Measurements from ENCODE around the gene TAS1R1.

Gene TAS1R1

GRCh38 chr1:6511056-6511455, 44.1 kb upstream of the TAS1R1 start:
- Histone ChIP-seq H3K9ac (ENCODE audit: low read depth, low read length) (no peak overlapping the region), H3K36me3 (ENCODE audit: insufficient read depth, low read length) (no peaks in the 10 kb centered on the region), H3K4me1 (ENCODE audit: control insufficient read depth, insufficient read depth, low read length) (peaks cover 17% of the 10 kb centered on the region), H3K4me3 (ENCODE audit: low read length) (no peak overlapping the region), H3K27me3 (ENCODE audit: control insufficient read depth, insufficient read depth, low read length) (peaks cover 4% of the 10 kb centered on the region), H3K9me3 (replicated peaks; ENCODE audit: low read length) (no peaks in the 10 kb centered on the region), H3K4me2 (ENCODE audit: low read length) (no peak overlapping the region)

DNA sequence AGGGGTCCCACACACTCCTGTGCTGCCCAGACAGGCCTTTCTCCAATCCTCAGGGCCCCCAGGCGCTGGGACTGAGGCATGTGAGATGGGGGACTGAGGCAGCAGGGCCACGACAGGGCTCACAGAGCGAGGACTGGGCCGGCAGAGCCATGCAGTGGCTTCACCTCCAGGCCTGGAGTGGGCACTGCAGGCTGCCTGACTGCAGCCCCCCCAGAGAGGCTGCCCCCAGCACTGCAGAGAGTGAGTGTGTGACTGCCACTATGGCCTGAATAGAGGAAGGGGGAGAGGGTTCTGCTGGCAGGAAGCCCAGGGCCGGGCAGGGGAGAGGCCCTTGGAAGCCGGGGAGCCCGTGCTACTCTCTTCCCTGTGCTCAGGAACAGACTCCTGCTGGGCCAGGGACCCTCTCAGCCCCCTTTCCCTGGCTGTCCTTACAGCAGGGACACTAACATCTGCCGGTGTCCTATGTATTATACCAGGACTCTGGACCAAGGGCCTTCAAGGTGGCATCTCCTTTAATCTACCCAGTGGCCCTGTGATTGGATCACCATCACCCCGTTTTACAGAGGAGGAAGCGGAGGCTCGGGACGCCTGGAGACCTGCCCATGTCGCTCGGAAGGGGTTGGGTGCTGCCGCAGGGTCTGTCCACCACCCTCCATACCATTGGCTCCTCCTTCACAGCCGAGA, 43.4 kb upstream of the TAS1R1 start:
- no peaks in the 10 kb centered on the region for H3K36me3 ChIP-seq (ENCODE audit: insufficient read depth, low read length)
- no peak overlapping the region for H3K4me3 ChIP-seq (ENCODE audit: low read length)

DNA sequence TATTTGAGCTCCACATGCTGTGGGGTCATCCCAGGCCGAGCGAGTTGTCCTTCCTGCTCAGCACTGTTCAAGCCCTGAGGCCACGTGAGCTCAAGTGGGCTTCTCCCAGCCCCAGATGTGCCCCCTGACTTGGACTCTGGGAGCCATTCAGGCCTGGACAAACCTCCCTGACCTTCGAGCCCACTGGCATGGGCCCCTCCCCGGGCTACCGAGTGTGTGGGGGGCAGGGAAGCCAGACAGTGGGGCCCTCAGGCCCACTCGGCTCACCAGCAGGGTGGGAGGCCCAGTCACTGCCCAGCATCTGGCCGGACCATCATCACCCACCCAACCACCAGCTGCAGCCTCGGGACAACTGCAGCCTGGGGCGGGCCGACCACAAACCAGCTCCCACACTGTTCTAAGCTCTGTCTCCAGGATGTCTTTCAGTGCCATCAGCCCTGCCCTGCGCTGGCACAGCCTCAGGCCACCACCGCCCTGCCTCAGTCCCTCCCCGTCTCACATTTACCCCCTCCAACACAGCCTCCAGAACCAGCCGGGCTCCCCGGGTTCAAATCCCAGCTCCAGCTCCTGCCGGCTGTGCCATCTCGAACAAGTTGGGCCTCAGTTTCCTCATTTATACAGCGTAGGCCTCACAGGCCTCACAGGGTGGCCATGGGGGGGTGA, 42.7 kb upstream of the TAS1R1 start:
- no peaks in the 10 kb centered on the region for H3K36me3 ChIP-seq (ENCODE audit: insufficient read depth, low read length)
- no peak overlapping the region for H3K4me3 ChIP-seq (ENCODE audit: low read length)
- H3K4me1 ChIP-seq (ENCODE audit: control insufficient read depth, insufficient read depth, low read length): peaks cover 15% of the 10 kb centered on the region
- no peak overlapping the region for H3K4me2 ChIP-seq (ENCODE audit: low read length)
- no peaks in the 10 kb centered on the region for H3K9me3 ChIP-seq (replicated peaks; ENCODE audit: low read length)
- no peak overlapping the region for H3K9ac ChIP-seq (ENCODE audit: low read depth, low read length)
- peaks cover 4% of the 10 kb centered on the region for H3K27me3 ChIP-seq (ENCODE audit: control insufficient read depth, insufficient read depth, low read length)

More for the DNA sequence above, 43.4 kb upstream of the TAS1R1 start:
- Histone ChIP-seq H3K9ac (ENCODE audit: low read depth, low read length) (no peak overlapping the region), H3K4me1 (ENCODE audit: control insufficient read depth, insufficient read depth, low read length) (peaks cover 17% of the 10 kb centered on the region), H3K9me3 (replicated peaks; ENCODE audit: low read length) (no peaks in the 10 kb centered on the region), H3K27me3 (ENCODE audit: control insufficient read depth, insufficient read depth, low read length) (peaks cover 4% of the 10 kb centered on the region), H3K4me2 (ENCODE audit: low read length) (no peak overlapping the region)

- Histone ChIP-seq H3K4me2 (ENCODE audit: low read length) (no peak overlapping the region), H3K4me1 (ENCODE audit: control insufficient read depth, insufficient read depth, low read length) (peaks cover 15% of the 10 kb centered on the region), H3K9me3 (replicated peaks; ENCODE audit: low read length) (no peaks in the 10 kb centered on the region), H3K27me3 (ENCODE audit: control insufficient read depth, insufficient read depth, low read length) (peaks cover 4% of the 10 kb centered on the region), H3K4me3 (ENCODE audit: low read length) (no peak overlapping the region), H3K36me3 (ENCODE audit: insufficient read depth, low read length) (no peaks in the 10 kb centered on the region), H3K9ac (ENCODE audit: low read depth, low read length) (no peak overlapping the region)
Measured at GRCh38 chr1:6512908-6513280, 42.2 kb upstream of the TAS1R1 start.

DNA sequence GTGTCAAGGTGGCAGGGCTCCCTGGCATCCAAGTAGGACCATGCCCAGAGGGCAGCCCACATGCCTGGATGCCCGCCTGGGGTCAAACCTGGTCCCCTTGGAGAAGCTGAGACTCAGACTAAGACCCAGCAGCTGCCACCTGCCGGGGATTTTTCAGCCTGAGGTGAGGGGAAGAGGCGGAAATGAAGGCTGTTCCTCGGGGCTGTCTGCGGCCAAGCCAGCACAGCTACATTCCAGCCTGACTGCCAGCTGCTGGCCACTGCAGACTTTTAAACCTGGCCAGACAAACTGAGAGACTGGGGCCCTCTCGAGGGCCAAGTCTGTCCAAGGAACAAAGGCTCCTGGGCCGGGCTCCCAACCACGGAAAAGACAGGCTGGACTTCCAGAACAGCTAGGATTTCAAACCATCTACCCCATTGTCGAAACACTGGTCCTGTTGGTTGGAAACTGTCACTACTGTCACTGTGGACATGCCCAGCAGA, 41.7 kb upstream of the TAS1R1 start:
- H3K36me3 ChIP-seq (ENCODE audit: insufficient read depth, low read length): no peaks in the 10 kb centered on the region
- no peaks in the 10 kb centered on the region for H3K9me3 ChIP-seq (replicated peaks; ENCODE audit: low read length)
- no peak overlapping the region for H3K4me2 ChIP-seq (ENCODE audit: low read length)
- H3K4me1 ChIP-seq (ENCODE audit: control insufficient read depth, insufficient read depth, low read length): peaks cover 15% of the 10 kb centered on the region
- no peak overlapping the region for H3K9ac ChIP-seq (ENCODE audit: low read depth, low read length)
- peaks cover 4% of the 10 kb centered on the region for H3K27me3 ChIP-seq (ENCODE audit: control insufficient read depth, insufficient read depth, low read length)
- H3K4me3 ChIP-seq (ENCODE audit: low read length): no peak overlapping the region

DNA sequence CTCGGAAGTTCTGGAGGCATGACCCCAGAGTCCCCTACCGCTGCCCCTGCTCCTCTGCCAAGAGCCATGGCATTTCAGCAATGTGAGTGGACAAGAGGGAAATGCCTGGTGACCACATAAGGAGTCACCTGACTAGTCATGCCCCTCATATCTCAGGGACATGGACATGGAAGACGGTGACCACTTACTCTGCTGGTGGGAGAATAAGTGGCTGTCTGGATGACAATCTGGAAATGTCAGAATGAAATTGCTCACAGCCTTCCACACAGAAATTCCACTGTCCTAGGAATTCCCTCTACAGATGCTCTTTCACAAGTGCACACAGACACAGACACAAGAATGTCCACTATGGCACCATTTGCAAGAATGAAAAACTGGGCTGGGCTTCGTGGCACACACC, 39.3 kb upstream of the TAS1R1 start:
- Histone ChIP-seq H3K4me2 (ENCODE audit: low read length) (no peak overlapping the region), H3K36me3 (ENCODE audit: insufficient read depth, low read length) (no peaks in the 10 kb centered on the region), H3K9ac (ENCODE audit: low read depth, low read length) (no peak overlapping the region), H3K27me3 (ENCODE audit: control insufficient read depth, insufficient read depth, low read length) (no peaks in the 10 kb centered on the region), H3K9me3 (replicated peaks; ENCODE audit: low read length) (no peaks in the 10 kb centered on the region), H3K4me3 (ENCODE audit: low read length) (no peak overlapping the region), H3K4me1 (ENCODE audit: control insufficient read depth, insufficient read depth, low read length) (peaks cover 31% of the 10 kb centered on the region)

GRCh38 chr1:6517435-6517851, 37.7 kb upstream of the TAS1R1 start:
- Histone ChIP-seq H3K9me3 (replicated peaks; ENCODE audit: low read length) (no peaks in the 10 kb centered on the region), H3K36me3 (ENCODE audit: insufficient read depth, low read length) (no peaks in the 10 kb centered on the region), H3K4me1 (ENCODE audit: control insufficient read depth, insufficient read depth, low read length) (peaks cover 28% of the 10 kb centered on the region), H3K4me3 (ENCODE audit: low read length) (no peak overlapping the region), H3K27me3 (ENCODE audit: control insufficient read depth, insufficient read depth, low read length) (no peaks in the 10 kb centered on the region), H3K4me2 (ENCODE audit: low read length) (no peak overlapping the region), H3K9ac (ENCODE audit: low read depth, low read length) (no peak overlapping the region)

DNA sequence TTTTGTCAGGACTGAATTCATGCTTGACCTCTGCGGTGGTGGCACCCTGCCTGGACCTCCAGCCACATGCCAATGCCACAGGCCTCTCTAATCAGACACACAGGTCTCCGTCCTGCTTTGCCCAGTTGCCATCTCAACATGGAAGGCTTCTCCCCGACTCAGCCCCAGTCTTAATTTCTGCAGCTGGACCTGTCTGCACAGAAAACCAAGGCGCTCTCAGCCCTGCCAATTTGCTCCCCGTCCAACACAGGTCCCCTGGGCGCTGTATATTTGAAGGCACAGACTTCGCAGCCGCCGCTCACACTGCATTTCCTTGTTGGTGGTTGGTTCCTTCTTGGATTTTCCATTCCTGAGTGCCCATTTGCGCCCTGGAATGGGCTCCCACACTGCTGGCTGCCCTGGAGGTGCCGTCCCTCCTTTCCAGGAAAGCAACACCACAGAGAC, 35.6 kb upstream of the TAS1R1 start:
- H3K4me2 ChIP-seq (ENCODE audit: low read length): no peak overlapping the region
- peaks cover 28% of the 10 kb centered on the region for H3K4me1 ChIP-seq (ENCODE audit: control insufficient read depth, insufficient read depth, low read length)
- no peaks in the 10 kb centered on the region for H3K27me3 ChIP-seq (ENCODE audit: control insufficient read depth, insufficient read depth, low read length)
- H3K36me3 ChIP-seq (ENCODE audit: insufficient read depth, low read length): peaks cover 5% of the 10 kb centered on the region
- H3K9ac ChIP-seq (ENCODE audit: low read depth, low read length): no peak overlapping the region
- no peak overlapping the region for H3K4me3 ChIP-seq (ENCODE audit: low read length)
- no peaks in the 10 kb centered on the region for H3K9me3 ChIP-seq (replicated peaks; ENCODE audit: low read length)

GRCh38 chr1:6519935-6520671, 35.0 kb upstream of the TAS1R1 start:
- no peaks in the 10 kb centered on the region for H3K9me3 ChIP-seq (replicated peaks; ENCODE audit: low read length)
- no peak overlapping the region for H3K4me3 ChIP-seq (ENCODE audit: low read length)
- H3K4me1 ChIP-seq (ENCODE audit: control insufficient read depth, insufficient read depth, low read length): peaks cover 28% of the 10 kb centered on the region
- H3K36me3 ChIP-seq (ENCODE audit: insufficient read depth, low read length): peaks cover 6% of the 10 kb centered on the region
- no peak overlapping the region for H3K9ac ChIP-seq (ENCODE audit: low read depth, low read length)
- no peaks in the 10 kb centered on the region for H3K27me3 ChIP-seq (ENCODE audit: control insufficient read depth, insufficient read depth, low read length)
- H3K4me2 ChIP-seq (ENCODE audit: low read length): no peak overlapping the region

GRCh38 chr1:6521536-6521935, 33.6 kb upstream of the TAS1R1 start:
- H3K4me1 ChIP-seq (ENCODE audit: control insufficient read depth, insufficient read depth, low read length): peaks cover 22% of the 10 kb centered on the region
- H3K4me2 ChIP-seq (ENCODE audit: low read length): no peak overlapping the region

GRCh38 chr1:6523566-6523965, 31.5 kb upstream of the TAS1R1 start:
- peaks cover 16% of the 10 kb centered on the region for H3K4me1 ChIP-seq (ENCODE audit: control insufficient read depth, insufficient read depth, low read length)
- no peak overlapping the region for H3K4me2 ChIP-seq (ENCODE audit: low read length)
- H3K4me3 ChIP-seq (ENCODE audit: low read length): no peak overlapping the region
- H3K9ac ChIP-seq (ENCODE audit: low read depth, low read length): no peak overlapping the region
- H3K27me3 ChIP-seq (ENCODE audit: control insufficient read depth, insufficient read depth, low read length): no peaks in the 10 kb centered on the region
- peaks cover 32% of the 10 kb centered on the region for H3K36me3 ChIP-seq (ENCODE audit: insufficient read depth, low read length)
- no peaks in the 10 kb centered on the region for H3K9me3 ChIP-seq (replicated peaks; ENCODE audit: low read length)

More at GRCh38 chr1:6521536-6521935, 33.6 kb upstream of the TAS1R1 start:
- Histone ChIP-seq H3K9me3 (replicated peaks; ENCODE audit: low read length) (no peaks in the 10 kb centered on the region), H3K27me3 (ENCODE audit: control insufficient read depth, insufficient read depth, low read length) (no peaks in the 10 kb centered on the region), H3K4me3 (ENCODE audit: low read length) (no peak overlapping the region), H3K36me3 (ENCODE audit: insufficient read depth, low read length) (peaks cover 20% of the 10 kb centered on the region), H3K9ac (ENCODE audit: low read depth, low read length) (no peak overlapping the region)
